Stimulated activated CD4-positive, alpha-beta T cell treated with anti-CD3 and anti-CD28 coated beads, Interleukin-1b, Interleukin-23, amount 100 ng/mL, for 24 hours (primary cell): ENCODE data around the gene C14orf93.

Experiments used
- DNase-seq, 4 experiments: peaks; one replicate each; pipeline ENCODE4 v3.0.0-alpha.2; 2020; ENCODE audit warnings: low read depth in 4 of 4, low spot score in 1 of 4

Gene C14orf93

DNA sequence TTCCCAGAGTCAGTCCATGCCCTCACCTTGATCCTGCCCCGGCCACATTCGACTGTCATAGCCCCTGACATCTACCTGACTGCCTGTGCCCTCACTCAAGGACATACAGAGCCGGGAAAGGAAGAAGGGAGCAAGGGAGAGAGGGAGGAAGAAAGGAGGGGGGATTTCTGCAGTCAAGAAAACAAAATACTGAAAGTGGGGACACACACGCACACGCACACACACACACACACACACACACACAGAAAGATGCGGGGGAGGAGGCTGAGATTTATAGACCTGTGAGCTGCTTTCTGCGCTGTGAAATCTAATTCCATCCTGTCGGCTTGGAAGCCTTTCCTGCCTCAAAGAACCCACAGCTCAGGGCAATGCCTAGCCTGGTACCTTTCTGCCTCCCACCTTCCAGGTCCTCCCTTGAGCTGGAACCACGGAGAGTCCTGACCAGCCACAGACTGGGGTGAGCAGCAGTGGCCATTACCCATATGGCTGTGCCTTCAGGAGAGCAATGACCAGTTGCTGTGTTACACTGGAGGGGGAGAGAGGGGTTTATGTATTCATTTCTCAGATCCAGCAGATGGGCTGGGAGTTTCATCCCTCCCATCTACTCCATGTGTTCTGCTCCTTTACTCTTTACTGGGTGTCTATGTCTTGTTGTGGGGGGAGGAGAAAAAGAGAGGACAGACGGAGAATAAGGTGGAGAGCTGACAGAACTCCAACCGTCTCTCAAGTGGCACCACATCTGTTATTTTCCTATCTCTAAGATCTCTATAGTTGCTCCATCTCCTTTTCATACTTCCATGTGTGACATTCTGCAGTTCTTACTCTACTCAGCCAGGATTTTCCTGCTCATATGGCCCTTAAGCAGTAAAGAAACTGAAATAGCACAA, 12.9 kb downstream of the C14orf93 start:
- no peak for DNase-seq

DNA sequence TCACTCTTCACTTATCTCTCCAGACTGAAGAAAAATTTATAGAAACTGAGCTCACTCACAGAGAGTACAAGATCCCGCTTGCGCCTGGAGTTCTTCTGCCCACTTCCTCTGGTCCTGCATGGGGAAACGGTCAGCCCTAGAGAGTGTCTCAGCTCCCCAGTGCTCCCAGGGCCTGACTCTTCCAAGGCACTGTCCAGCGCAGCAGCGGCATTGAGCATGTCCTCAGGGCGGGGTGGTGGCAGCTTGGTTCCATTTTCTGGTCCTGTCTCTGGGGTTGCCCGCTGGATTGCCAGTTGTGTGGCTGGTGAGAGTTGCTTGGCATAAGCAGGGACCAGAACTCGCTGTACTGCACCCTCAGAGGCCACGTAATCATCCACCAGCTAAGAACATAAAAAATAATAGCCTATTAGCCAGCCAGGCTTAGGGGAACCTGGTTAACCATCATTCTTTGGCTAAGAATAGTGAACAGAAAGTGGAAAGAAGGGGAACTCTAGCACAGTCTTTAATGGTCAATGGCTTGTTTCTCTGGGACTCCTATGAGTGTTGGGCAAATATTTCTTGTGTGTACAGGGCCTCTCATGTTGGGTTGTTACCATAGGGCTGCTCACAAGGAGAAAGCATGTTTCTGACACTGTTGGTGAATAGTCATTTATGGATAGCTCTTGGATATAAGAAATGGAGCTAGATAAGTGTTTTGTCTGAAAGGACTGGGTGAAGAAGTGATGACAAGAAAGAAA, 13.9 kb downstream of the C14orf93 start:
- DNase-seq, result no peak

DNA sequence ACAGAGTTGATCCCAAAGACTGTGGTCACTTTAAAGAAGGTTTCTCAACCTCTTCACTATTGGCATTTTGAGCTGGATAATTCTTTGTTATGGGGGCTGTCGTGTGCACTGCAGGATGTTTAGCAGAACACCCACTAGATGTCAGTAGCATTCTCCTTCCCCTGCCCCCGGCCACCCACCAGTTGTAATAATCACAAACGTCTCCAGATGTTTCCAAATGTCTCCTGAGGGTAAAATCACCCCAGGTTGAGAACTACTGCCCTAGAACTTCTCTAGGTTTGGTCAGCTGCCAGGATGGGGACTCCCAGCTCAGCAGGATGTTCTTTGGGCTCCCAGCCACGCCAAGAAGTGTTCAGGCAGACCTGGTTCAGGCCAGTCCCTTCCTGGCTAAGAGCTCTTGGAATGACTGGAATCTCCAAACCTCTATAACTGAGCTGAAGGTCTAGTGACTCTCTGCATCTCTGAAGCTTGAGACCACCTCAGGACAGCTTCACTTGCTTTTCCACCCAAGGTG, 15.1 kb downstream of the C14orf93 start:
- no peak for DNase-seq

DNA sequence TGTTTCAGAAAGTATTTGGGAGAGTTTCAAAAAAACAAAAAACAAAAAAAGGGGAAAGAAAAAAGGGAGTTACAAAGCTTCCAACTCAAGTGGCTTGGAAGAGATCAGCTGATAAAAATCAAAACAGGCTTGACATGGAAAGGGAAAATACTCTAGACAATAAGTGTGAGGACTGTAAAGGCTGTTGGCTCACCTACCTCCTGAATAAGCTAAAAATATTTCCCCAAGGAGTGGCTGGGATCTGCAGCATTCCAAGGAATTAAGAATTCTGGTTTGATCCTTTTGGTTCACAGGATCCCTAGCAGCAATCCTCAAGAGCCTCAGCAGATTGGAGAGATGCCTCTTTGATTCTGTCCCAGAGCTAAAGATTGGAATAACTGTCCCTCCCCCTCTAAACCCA, 16.4 kb downstream of the C14orf93 start:
- DNase-seq, result no peak

DNA sequence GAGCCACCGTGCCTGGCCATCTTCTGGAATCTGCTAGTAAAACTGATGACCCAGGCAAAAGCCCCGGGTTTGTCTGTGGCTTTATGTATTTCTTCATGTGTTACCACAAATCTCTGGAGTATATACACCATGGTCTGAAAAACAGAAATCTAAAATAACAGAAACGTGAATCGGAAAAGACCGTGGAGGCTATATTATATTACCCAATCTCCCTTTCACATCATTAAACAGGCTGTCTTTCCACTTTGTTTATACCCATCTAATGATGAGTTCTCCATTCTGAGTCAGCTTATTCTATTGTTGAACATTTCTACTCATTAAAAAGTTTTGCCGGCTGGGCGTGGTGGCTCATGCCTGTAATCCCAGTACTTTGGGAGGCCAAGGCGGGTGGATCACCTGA, 18.1 kb downstream of the C14orf93 start:
- DNase-seq, result no peak

DNA sequence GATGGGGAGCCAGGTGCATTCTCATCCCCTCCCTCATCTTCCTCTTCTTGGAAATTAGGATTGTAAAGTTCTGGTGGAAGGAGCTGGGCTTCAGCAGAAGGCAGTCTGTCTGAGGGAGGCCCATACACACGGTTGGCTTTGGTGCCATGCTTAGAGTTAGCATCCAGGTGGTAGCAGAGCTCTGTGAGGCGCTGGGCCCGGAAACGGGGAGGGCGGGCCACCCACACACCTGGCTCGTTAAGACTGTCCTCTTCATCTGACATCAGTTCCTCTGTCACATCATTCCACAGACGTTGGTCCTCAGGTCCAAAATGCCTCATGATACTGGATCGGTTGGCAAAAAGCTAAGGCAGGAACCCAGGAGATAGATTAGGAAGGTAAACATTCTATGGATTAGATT, 22.7 kb downstream of the C14orf93 start:
- DNase-seq, result no peak

DNA sequence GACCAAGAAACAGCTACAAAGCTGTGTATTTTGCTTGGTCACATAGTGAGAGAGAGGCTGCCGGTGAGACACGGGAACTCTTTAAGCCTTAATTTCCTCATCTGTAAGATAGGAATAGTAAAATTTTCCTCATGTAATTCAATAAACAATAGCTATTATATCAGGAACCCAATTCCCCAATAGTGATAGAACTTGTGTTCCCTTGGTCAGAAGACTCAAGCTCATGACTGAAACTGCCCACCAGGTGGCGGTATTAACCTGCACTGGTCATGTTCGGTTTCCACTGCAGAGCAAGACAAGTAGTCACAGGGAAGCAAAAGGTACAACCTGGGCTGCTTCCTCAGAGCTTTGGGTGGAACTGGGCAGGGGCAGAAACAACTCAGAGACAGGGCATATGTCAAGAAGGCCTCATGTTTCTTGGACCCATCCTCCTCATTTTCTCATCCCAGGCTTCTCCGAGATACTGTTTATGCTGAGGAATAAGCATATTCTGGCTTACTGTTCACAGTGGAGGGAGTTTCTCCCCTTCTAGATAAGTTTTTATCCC, 23.4 kb downstream of the C14orf93 start:
- peak; percentile 83 to 86 (median 84) for DNase-seq

DNA sequence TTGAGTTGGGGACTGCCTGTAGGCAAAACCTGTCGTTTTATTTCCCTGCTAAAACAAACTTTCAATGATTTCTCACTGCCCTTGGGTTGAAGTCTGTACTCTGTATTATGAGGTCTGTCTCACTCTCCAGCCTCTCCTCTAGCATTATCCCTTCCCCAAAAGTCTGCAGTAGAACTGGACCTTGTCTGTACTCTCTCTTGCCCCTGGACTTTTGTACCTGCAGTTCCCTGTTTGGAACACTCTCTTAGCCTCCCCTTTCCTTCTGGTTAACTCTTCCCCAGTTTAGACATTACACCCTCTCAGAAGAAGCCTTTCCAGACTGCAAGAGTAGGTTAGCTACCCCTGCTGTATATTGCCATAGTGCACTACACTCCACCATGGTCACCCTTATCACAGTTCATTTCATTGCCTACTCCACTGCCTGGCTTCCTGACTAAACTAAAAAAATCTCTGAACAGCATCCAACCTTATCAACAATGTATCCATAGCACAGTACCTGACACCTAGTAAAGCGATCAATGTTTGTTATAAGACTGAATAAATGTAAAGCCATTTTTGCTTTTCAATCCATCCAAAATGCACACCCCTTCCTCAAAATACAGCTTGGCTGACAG, 23.9 kb downstream of the C14orf93 start:
- DNase-seq, result no peak

DNA sequence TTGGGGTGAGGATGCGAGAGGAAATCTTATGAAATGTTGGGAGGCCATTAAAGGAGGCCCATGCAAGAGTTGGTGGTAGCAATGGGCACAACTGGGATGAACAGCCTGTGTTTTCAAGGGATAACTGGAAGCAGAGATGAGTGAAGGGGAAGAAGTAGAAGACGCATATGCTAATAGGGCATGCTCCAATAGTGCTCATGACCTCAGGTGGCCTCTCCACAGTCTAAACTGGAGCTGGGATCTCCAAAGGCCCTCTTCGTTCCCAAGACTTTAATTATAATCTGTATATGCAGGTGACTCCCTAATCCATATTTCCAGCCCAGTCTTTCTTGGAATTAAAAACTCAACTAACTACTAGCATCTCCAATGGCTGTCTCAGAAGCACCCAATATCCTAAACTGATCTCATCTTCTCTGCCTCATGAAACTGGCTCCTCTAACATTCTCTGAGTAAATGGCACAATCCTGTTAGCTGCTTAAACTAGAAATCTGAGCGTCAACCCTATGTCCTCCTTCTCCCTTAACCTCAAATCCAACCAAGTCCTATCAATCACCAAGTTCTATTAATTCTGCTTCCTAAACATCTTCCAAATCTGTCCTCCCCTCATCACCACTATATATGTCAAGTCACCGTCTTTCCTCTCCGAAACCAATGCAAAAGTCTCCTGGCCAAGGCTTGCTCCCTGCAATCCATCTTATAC, 24.8 kb downstream of the C14orf93 start:
- no peak for DNase-seq

DNA sequence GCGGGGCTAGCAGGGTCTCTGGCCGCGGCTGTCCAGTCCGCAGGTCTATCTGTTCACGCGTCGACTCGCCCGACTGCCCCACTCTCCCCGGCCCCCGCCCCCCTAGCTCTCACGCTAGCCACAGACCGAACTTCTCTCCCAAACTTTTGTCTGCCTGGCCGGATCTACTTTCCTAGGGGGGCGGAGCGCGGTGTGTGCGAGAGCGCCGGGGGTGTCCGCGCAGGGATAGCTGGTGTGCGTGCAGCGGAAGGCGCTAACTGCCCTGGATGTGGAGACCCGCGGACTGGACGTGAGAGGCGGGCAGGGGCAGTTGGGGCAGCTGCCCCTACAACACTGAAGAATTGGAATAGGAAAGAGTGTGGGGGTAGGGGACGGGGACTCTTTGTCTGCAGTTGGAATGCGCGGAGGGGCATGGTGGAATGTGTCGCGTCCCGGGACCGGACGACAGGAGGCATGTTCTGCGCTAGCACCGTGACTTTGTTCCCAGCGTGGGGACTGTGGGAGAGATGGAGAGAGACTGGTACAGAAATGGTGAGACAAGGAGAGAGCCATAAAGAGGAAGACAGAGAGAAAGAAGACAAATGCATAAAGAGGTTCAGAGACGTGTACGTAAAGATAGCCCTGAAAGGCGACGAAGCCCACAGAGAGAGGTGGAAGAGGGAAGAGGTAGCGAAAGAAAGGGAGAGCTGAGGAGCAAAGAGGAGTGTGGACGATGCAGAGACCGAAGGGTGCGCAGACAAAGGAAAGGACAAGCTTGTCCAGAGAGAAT, 27.3 kb downstream of the C14orf93 start, which contains the start of gene AJUBA:
Gene AJUBA, minus strand, starts transcription at position 75 of the 769 bp plus-strand sequence. CDS start 285 bp downstream, outside the sequence.
- DNase-seq, result peak; percentile 49 to 74 (median 60)

DNA sequence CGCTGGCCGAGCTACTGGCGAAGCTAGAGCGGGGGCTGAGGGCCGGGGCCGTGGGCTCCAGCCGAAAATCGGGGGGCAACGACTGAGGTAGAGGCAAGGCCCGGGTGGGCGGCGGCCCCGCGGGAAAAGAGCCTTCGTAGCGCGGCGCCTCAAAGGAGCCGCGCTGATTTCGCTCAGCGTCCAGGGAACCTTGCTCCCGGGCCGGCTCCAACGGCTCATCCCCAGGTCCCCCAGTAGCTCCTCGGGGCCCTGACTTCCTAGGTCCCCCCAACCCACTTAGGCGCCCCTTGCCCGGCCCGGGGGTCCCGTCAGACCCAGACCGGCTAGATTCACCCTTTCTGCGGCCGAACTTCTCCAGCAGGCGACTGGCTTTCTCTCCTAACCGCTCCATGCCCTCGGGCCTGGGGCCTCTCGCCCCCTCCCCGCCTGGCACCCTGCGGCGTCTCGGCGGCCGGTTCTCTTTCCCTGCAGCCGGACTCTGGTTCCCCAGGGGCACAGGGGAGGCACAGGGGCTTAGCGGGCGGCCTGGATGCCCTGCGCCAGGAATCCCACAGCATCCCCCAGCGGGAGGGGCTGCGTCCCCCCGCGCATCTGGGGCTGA, 28.0 kb downstream of the C14orf93 start:
- no peak for DNase-seq

DNA sequence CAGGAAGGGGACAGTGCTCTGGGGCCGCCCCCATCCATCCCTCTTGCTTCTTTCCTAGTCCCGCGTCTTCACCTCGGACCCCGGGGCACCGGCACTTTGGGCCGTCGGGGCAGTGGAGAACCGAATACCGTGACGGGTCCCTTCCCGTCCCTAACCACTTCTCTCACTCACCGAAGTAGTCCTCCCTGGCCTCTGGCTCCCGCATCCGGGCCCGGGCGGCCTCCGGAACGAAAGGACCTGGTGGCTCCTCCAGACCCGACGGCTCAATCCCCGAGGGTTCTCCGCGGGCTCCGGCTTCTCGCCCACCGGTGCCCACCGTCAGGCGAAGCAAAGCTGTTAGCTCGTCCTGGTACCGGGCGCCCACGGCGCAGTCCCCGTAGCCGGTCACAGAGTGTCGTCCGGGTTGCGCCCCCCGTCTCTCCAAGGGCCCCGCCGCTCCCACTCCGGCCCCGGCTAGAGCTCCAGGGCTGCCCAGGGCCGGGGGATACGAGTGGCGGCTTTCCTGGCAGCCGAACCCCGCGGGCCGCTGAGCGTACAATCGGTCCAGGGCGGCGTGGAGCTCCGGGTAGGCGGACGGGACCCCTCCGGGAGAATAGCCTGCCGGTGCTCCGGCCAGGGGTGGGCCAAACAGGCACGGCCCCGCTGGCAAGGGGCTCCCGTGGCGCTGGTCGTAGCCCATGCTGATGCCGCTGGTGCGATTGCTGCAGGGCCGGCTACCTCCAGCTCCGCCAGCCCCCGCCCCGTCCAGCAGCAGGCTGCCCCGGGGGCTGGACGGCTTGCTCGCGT, 28.7 kb downstream of the C14orf93 start:
- DNase-seq, result peak in 2 of 4 experiments; percentile 0 to 4

DNA sequence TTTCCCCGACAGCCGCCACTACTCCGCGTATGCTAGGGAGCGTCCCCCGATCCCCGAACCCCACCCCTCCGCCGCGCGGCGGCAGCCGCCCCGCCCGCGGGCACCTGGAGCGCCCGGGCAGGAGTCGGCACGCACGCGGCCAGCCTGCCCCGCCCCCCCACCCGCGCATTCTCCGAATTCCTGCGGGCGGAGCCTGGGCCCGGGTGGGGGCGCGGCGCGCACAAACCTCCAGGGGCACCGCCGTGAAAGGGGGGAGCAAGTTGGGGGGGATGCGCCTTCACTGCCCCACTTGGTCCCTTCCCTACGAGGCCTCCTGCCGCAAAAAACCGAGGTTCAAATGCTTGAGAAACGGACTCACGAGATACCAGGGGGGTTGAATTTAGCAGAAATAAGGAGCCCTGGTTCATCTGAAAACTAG, 29.3 kb downstream of the C14orf93 start:
- peak in 2 of 4 experiments; percentile 7 to 18 for DNase-seq

DNA sequence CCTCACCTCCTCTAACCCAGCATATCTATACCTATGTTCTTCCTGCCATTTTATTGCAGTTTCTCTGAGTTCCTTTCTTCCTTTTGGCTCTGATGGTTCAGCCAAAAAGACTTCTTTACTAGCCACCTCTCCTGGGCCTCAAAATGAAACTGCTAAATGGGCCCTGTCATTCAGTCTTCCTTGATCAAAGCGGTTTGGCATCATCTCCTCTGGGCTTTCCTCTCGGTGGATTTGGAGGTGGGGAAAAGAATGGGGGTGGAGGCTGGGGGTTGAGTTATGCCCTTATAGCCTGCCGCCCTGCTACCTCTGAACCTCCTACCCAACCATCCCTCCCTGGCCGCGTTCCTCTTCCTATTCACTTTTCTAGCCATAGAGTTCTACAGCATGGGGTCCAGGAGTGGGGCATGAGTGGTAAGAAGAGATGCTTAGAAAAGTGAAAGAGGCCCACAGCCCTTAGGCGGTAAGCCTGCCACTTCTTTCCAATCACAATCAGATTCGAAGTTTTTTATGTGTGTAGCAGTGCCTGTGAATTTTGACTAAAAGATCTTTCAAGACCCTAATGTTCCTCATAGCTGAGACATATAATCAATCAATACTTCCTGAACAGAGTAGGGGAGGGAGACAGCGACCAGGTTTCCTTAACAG, 30.1 kb downstream of the C14orf93 start:
- no peak for DNase-seq

DNA sequence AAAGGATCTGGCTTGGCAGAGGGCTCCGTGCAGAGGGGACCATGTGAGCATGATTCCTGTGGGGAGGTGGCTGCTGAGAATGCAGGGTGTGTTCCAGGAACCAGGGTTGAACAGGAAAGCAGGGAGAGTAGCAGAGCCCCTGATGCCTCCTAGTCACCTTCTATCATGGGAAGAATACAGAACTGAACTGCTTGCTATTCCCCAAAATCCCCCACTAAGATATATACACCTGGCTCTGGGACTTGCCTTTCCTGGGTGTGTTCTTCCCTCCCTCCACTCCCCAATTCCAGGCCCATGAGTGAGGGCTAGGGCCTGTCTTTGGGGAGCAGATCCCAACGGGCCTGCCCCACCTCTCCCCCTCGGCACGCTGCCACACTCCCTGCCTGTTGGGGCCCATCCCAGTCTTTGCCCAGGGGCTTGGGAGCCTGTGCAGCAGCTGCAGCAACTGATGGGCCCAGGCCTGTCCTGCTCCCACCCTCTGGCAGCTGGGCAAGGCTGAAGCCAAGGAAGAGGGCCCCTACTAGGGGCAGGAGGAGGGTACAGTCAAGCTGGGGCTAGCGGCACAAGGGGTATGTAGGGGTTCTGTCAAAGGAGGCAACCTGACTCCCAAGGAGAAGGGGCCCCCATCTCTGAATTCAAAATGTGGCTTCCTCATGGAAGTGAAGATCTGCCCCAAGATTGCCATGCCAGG, 30.8 kb downstream of the C14orf93 start:
- no peak for DNase-seq

DNA sequence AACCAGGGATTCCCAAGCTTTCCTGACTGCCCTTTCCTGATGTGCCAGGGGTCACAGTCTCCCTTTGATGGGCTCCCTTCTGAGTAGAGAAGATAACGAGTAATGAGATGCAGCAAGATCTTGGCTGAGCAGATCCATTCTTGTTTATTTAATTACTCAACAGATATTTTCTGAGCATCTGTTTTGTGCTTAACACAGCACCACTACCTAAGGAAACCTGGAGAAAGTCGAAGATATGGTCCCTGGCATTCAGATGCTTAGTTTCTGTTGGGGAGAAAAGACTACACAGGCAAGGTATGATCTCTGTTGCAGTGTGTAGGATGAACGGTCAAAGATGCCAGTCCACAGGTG, 31.5 kb downstream of the C14orf93 start:
- no peak for DNase-seq

DNA sequence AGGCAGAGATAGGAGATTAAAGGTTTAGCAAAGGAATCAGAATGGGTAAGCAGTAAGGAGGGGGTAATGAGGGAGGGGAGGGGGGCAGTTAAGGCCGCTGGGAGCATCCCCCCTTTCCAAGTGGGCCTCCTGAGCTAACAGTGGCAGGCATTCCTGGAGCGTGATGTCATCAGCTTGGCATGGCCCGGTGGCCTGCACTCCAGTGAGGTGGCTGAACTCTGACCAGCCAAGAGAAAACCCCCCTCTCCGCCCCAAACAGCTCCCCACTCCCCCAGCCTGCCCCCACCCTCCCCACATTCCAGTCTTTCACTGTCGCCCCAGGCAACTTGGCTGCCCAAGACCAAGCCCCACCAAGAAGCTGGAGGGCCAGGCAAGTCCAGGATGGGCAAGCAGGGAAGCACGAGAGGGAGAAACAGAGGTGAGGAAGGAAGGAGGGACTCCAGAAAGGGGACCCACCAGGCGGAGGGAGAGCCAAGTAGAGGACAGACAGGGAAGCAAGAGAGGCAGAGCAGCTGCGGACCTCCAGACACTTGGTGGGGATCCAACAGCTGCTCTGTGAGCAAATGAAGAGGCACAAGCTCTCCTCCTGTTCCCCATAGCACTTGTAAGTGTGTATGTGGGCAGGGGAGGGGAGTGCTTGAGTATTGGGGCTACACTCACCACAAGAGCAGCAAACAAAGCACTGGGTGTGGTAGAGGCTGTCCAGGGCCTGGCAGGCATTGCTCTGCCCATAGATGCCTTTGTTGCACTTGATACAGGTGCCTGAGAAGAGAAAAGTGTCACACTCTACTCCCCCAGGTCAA, 32.1 kb downstream of the C14orf93 start:
- DNase-seq, result no peak
